ENCODE measurements around the gene WDR46.

Gene WDR46

GRCh38 chr6:33288921-33289783 lies at the start of gene WDR46, which contains the start of gene PFDN6:
Gene WDR46 (minus strand): TSS chr6:33289239. CDS start chr6:33289170, 69 bp downstream.
Gene PFDN6 (plus strand): TSS chr6:33289601. CDS start chr6:33289857, 256 bp downstream.
- in situ Hi-C loops (cut with MboI; ENCODE audit: low sequenced_read_pairs), result no loop called here

- in situ Hi-C loops (cut with MboI; ENCODE audit: low sequenced_read_pairs), result no loop called here
These were observed 47.5 kb upstream of the WDR46 start for GRCh38 chr6:33336495-33336894.

- in situ Hi-C loops (cut with MboI; ENCODE audit: low sequenced_read_pairs), result no loop called here
These were observed 46.9 kb upstream of the WDR46 start for GRCh38 chr6:33335916-33336315.

GRCh38 chr6:33333666-33334065 lies 44.6 kb upstream of the WDR46 start:
- in situ Hi-C loops (cut with MboI; ENCODE audit: low sequenced_read_pairs), result no loop called here

- in situ Hi-C loops (cut with MboI; ENCODE audit: low sequenced_read_pairs), result no loop called here
These were observed 41.7 kb upstream of the WDR46 start for GRCh38 chr6:33330736-33331135.

GRCh38 chr6:33329058-33329457 lies 40.0 kb upstream of the WDR46 start:
- in situ Hi-C loops (cut with MboI; ENCODE audit: low sequenced_read_pairs), result no loop called here

- in situ Hi-C loops (cut with MboI; ENCODE audit: low sequenced_read_pairs), result no loop called here
These were observed 35.1 kb upstream of the WDR46 start for GRCh38 chr6:33324125-33324524.

- in situ Hi-C loops (cut with MboI; ENCODE audit: low sequenced_read_pairs), result no loop called here
These were observed 34.5 kb upstream of the WDR46 start for GRCh38 chr6:33323623-33323948.

GRCh38 chr6:33321227-33321626 lies 32.2 kb upstream of the WDR46 start:
- in situ Hi-C loops (cut with MboI; ENCODE audit: low sequenced_read_pairs), result no loop called here

- in situ Hi-C loops (cut with MboI; ENCODE audit: low sequenced_read_pairs), result no loop called here
These were observed 31.5 kb upstream of the WDR46 start for GRCh38 chr6:33320315-33321181.

GRCh38 chr6:33319939-33320314 lies 30.9 kb upstream of the WDR46 start:
- in situ Hi-C loops (cut with MboI; ENCODE audit: low sequenced_read_pairs), result no loop called here

GRCh38 chr6:33318426-33319073 lies 29.5 kb upstream of the WDR46 start:
- in situ Hi-C loops (cut with MboI; ENCODE audit: low sequenced_read_pairs), result no loop called here

GRCh38 chr6:33317669-33318425 lies 28.8 kb upstream of the WDR46 start, which contains the start of gene ZBTB22:
Gene ZBTB22 (minus strand): TSS chr6:33317744. CDS start chr6:33316916, 828 bp downstream.
- in situ Hi-C loops (cut with MboI; ENCODE audit: low sequenced_read_pairs), result no loop called here

GRCh38 chr6:33317419-33317668 lies 28.3 kb upstream of the WDR46 start:
- in situ Hi-C loops (cut with MboI; ENCODE audit: low sequenced_read_pairs), result no loop called here

GRCh38 chr6:33316603-33317418 lies 27.8 kb upstream of the WDR46 start:
- in situ Hi-C loops (cut with MboI; ENCODE audit: low sequenced_read_pairs), result no loop called here

- in situ Hi-C loops (cut with MboI; ENCODE audit: low sequenced_read_pairs), result no loop called here
These were observed 27.0 kb upstream of the WDR46 start for GRCh38 chr6:33315793-33316602.

GRCh38 chr6:33314943-33315792 lies 26.1 kb upstream of the WDR46 start:
- in situ Hi-C loops (cut with MboI; ENCODE audit: low sequenced_read_pairs), result no loop called here

GRCh38 chr6:33314515-33314942 lies 25.5 kb upstream of the WDR46 start:
- in situ Hi-C loops (cut with MboI; ENCODE audit: low sequenced_read_pairs), result no loop called here
